Measurements from ENCODE around the gene MFRP.

GRCh38 chr11:119336744-119337469, 9.6 kb downstream of the MFRP start:
- TF ChIP-seq CTCF (IDR thresholded peaks at IDR 0.05) = no peak
- no peak for TF ChIP-seq SIN3A (IDR thresholded peaks at IDR 0.05; ENCODE audit: borderline replicate concordance, insufficient read depth, low read depth, low read length)
